ENCODE data around the gene ANXA10.

- TF ChIP-seq FOXM1 (IDR thresholded peaks at IDR 0.05; ENCODE audit: borderline replicate concordance) (no peak), HDGF (IDR thresholded peaks at IDR 0.05; ENCODE audit: borderline replicate concordance) (no peak), ARNT (IDR thresholded peaks at IDR 0.05) (no peak)
Observed at GRCh38 chr4:168138143-168138542, 45.8 kb downstream of the ANXA10 start.
